Caco-2 (cell line): ENCODE results near the gene ELOVL1. TPM values are rescaled to one million over a fixed set of nuclear protein-coding genes. Genes with fewer than 3 reads are reported as not detected.

Experiments
- BruUV-seq: library from RNA; stranded (reverse); fragments of 400-500 nt; replicated peaks from 2 replicates; lab custom pipeline; 2021; lab: Mats Ljungman, UMichigan
- CTCF ChIA-PET: fragments of 300-600 bp; sonication (Branson Sonifier 250); formaldehyde crosslinking; loops from one replicate; lab custom pipeline; 2022; ENCODE audit warnings: antibody characterized with exemption; lab: Charles Lee
- POLR2A ChIA-PET: fragments of 300-600 bp; sonication (Branson Sonifier 250); formaldehyde crosslinking; loops from one replicate; lab custom pipeline; 2022; ENCODE audit warnings: antibody characterized with exemption; lab: Charles Lee
- DNase-seq, 2 experiments: peaks; one replicate each; pipeline versions ENCODE4 v3.0.0 to v3.0.0-alpha.2; 2020 to 2022
- H3K27me3 ChIP-seq: replicated peaks from 2 replicates; pipeline ENCODE4 v1.6.0; 2011; ENCODE audit warnings: low read length; ENCODE audit not compliant: control insufficient read depth, insufficient read depth
- H3K36me3 ChIP-seq: 2 replicates; pipeline ENCODE4 v1.5.1; 2011; ENCODE audit warnings: low read length; ENCODE audit not compliant: control insufficient read depth, insufficient read depth
- H3K4me1 ChIP-seq: fragments of 250-450 bp; sonication (Bioruptor Pico); 2 replicates; pipeline ENCODE4 v1.5.1; 2020; ENCODE audit warnings: mild to moderate bottlenecking
- H3K4me3 ChIP-seq: 2 replicates; pipeline ENCODE4 v1.5.1; 2011; ENCODE audit warnings: low read depth, mild to moderate bottlenecking, control low read depth, low read length
- H3K9me3 ChIP-seq: fragments of 250-450 bp; sonication (Bioruptor Pico); 2 replicates; pipeline ENCODE4 v1.5.1; 2020; ENCODE audit warnings: mild to moderate bottlenecking, moderate library complexity
- H3K27ac Mint-ChIP-seq: one replicate; pipeline ENCODE4 v1.8.0; 2022; ENCODE audit warnings: mixed read lengths; ENCODE audit not compliant: unreplicated experiment
- H3K27me3 Mint-ChIP-seq: one replicate; pipeline ENCODE4 v1.8.0; 2022; ENCODE audit warnings: mixed read lengths; ENCODE audit not compliant: insufficient read depth, unreplicated experiment
- H3K36me3 Mint-ChIP-seq: one replicate; pipeline ENCODE4 v1.8.0; 2022; ENCODE audit warnings: mild to moderate bottlenecking, mixed read lengths; ENCODE audit not compliant: insufficient read depth, unreplicated experiment
- H3K4me1 Mint-ChIP-seq: one replicate; pipeline ENCODE4 v1.8.0; 2022; ENCODE audit warnings: low read depth, mixed read lengths; ENCODE audit not compliant: unreplicated experiment
- H3K4me3 Mint-ChIP-seq: one replicate; pipeline ENCODE4 v1.8.0; 2022; ENCODE audit warnings: mild to moderate bottlenecking, moderate library complexity, mixed read lengths; ENCODE audit not compliant: unreplicated experiment
- H3K9me3 Mint-ChIP-seq: one replicate; pipeline ENCODE4 v1.8.0; 2022; ENCODE audit warnings: mixed read lengths; ENCODE audit not compliant: unreplicated experiment
- intact Hi-C: fragments of 100-400 bp; cut with micrococcal nuclease; formaldehyde crosslinking; loops from one replicate; pipeline ENCODE4 v1.10.0; 2022; ENCODE audit not compliant: unreplicated experiment
- total RNA-seq: library from RNA; stranded (reverse); gene quantifications from 2 replicates; pipeline ENCODE4 v1.2.3, GENCODE V29; 2022
- TF ChIP-seq, protein P1 (sequence below), 2 experiments: fragments of 200-600 bp in 1 of 2; IDR thresholded peaks; 1 replicate in 1 of 2; 2 replicates in 1 of 2; pipeline versions ENCODE4 v1.5.1 to v1.8.0; 2011 to 2022; ENCODE audit warnings: antibody characterized with exemption in 1 of 2, control low read depth in 1 of 2, inconsistent platforms in 1 of 2, low read depth in 1 of 2, low read length in 1 of 2, mild to moderate bottlenecking in 1 of 2, moderate library complexity in 1 of 2; ENCODE audit not compliant: insufficient read depth in 1 of 2, severe bottlenecking in 1 of 2, unreplicated experiment in 1 of 2

Gene ELOVL1
- total RNA-seq, 1 experiment from 2014 or later, result 66.8 TPM

GRCh38 chr1:43366179-43366578 lies 1.6 kb downstream of the ELOVL1 start:
- BruUV-seq, result no TSS peak
- intact Hi-C loops, result loop anchor here (1.0 kb wide), 1 partner anchor 8 kb away; the partner anchor contains the start of gene CDC20
- peak overlapping the region; percentile 79 for H3K4me3 Mint-ChIP-seq
- TF ChIP-seq, protein P1, sequence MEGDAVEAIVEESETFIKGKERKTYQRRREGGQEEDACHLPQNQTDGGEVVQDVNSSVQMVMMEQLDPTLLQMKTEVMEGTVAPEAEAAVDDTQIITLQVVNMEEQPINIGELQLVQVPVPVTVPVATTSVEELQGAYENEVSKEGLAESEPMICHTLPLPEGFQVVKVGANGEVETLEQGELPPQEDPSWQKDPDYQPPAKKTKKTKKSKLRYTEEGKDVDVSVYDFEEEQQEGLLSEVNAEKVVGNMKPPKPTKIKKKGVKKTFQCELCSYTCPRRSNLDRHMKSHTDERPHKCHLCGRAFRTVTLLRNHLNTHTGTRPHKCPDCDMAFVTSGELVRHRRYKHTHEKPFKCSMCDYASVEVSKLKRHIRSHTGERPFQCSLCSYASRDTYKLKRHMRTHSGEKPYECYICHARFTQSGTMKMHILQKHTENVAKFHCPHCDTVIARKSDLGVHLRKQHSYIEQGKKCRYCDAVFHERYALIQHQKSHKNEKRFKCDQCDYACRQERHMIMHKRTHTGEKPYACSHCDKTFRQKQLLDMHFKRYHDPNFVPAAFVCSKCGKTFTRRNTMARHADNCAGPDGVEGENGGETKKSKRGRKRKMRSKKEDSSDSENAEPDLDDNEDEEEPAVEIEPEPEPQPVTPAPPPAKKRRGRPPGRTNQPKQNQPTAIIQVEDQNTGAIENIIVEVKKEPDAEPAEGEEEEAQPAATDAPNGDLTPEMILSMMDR (IDR thresholded peaks at IDR 0.05; ENCODE audit: insufficient read depth in 1 of 2, low read depth in 1 of 2, low read length in 1 of 2, severe bottlenecking in 1 of 2, unreplicated experiment in 1 of 2), result no peak
- peak; percentile 83 to 86 for DNase-seq
- POLR2A ChIA-PET, result interaction anchor here (0.6 to 0.8 kb wide), 4 partner anchors 8 to 134 kb away, joined by 3 to 11 read pairs (median 6); partner anchors contain the start of gene C1orf210
- H3K27ac Mint-ChIP-seq, result peak overlapping the region; percentile 91
- H3K36me3 Mint-ChIP-seq, result peaks cover 49% of the 10 kb centered on the region
- H3K4me3 ChIP-seq, result peak overlapping the region; percentile 76
- CTCF ChIA-PET, result interaction anchor here (3.1 kb wide), 1 partner anchor 8 kb away, joined by 36 read pairs; the partner anchor contains the start of gene CDC20
- H3K27me3 Mint-ChIP-seq, result no peaks in the 10 kb centered on the region
- H3K9me3 ChIP-seq, result no peaks in the 10 kb centered on the region
- no peaks in the 10 kb centered on the region for H3K9me3 Mint-ChIP-seq
- H3K36me3 ChIP-seq, result peaks cover 4% of the 10 kb centered on the region
- no peaks in the 10 kb centered on the region for H3K27me3 ChIP-seq
- peaks cover 36% of the 10 kb centered on the region for H3K4me1 ChIP-seq
- peaks cover 33% of the 10 kb centered on the region for H3K4me1 Mint-ChIP-seq

DNA sequence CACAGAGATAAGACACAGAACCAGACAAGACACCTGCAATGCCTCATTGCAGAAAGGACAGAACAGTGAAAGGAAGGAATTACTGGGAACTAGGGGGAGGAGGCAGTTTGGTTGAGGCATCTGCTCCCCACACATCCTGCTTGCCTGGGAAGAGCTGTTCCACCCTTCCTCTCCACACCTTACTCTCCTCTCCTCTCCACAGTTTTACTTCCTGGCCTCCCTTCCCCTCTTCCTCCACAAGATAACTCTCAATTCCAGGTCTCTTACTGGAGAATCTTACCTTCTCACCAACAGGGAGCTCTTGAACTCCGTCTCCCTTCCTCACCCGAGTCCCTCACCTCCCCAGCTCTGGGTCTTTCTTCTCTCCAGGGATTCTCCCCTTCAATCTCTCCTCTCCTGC lies 2.1 kb downstream of the ELOVL1 start:
- Mint-ChIP-seq H3K9me3 (no peaks in the 10 kb centered on the region), H3K36me3 (peaks cover 53% of the 10 kb centered on the region), H3K27me3 (no peaks in the 10 kb centered on the region), H3K4me1 (peaks cover 38% of the 10 kb centered on the region), H3K27ac (peak overlapping the region; percentile 91), H3K4me3 (peak overlapping the region; percentile 79)
- ChIA-PET CTCF (no interaction called here), POLR2A (interaction anchor here (0.6 kb wide), 2 partner anchors 8 to 134 kb away, joined by 3 to 4 read pairs; no protein-coding TSS in a partner anchor)
- H3K36me3 ChIP-seq, result peaks cover 4% of the 10 kb centered on the region
- no peaks in the 10 kb centered on the region for H3K27me3 ChIP-seq
- BruUV-seq, result no TSS peak
- peak overlapping the region; percentile 8 for H3K4me3 ChIP-seq
- H3K4me1 ChIP-seq, result peaks cover 36% of the 10 kb centered on the region
- intact Hi-C loops, result loop anchor here (1.0 kb wide), 1 partner anchor 7 kb away; the partner anchor contains the start of gene CDC20
- H3K9me3 ChIP-seq, result no peaks in the 10 kb centered on the region
- TF ChIP-seq, protein P1 (IDR thresholded peaks at IDR 0.05; ENCODE audit: insufficient read depth in 1 of 2, low read depth in 1 of 2, low read length in 1 of 2, severe bottlenecking in 1 of 2, unreplicated experiment in 1 of 2), result no peak
- DNase-seq, result no peak

DNA sequence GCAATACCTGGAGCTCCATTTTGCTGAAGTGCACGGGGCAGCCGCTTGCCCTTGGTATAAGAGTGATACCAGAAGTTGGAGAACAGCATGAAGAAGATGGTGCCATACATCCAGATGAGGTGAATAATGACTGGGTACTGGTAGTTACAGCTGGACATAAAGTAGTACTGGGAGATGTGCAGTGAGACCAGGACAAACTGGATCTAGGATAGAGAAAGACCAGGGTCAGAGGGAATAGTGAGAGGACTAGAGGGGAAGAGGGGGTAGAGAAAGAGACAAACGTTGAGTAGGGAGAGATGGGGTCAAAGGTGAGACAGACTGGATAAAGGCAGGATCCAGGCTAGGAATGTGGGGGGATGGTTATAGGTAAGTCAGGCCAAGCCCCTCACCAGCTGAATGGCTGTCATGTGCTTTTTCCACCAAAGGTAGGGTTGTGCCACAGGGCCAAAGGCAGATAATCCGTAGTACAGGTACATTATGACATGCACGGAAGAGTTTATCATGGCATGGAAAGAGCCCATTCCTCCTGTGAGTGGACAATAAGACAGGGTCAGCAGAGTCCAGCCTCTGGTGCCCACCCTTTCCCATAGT lies 3.8 kb downstream of the ELOVL1 start:
- Histone ChIP-seq H3K27me3 (no peaks in the 10 kb centered on the region), H3K36me3 (peaks cover 7% of the 10 kb centered on the region), H3K4me1 (peaks cover 45% of the 10 kb centered on the region), H3K4me3 (no peak overlapping the region), H3K9me3 (no peaks in the 10 kb centered on the region)
- intact Hi-C loops, result no loop called here
- Mint-ChIP-seq H3K27me3 (no peaks in the 10 kb centered on the region), H3K27ac (no peak overlapping the region), H3K36me3 (peaks cover 70% of the 10 kb centered on the region), H3K4me3 (no peak overlapping the region), H3K4me1 (peaks cover 48% of the 10 kb centered on the region), H3K9me3 (no peaks in the 10 kb centered on the region)
- BruUV-seq, result TSS peak; percentile 21
- CTCF ChIA-PET, result no interaction called here
- TF ChIP-seq, protein P1 (IDR thresholded peaks at IDR 0.05; ENCODE audit: insufficient read depth in 1 of 2, low read depth in 1 of 2, low read length in 1 of 2, severe bottlenecking in 1 of 2, unreplicated experiment in 1 of 2), result no peak
- no peak for DNase-seq
- POLR2A ChIA-PET, result interaction anchor here (0.6 to 0.7 kb wide), 2 partner anchors 25 to 212 kb away, joined by 3 to 5 read pairs; partner anchors contain the start of genes MED8 and SZT2
